Measurements from ENCODE around the gene SRPK2.
A peak's percentile ranks its signal among the peaks of the same experiment; 100 is the strongest.

Gene SRPK2

DNA sequence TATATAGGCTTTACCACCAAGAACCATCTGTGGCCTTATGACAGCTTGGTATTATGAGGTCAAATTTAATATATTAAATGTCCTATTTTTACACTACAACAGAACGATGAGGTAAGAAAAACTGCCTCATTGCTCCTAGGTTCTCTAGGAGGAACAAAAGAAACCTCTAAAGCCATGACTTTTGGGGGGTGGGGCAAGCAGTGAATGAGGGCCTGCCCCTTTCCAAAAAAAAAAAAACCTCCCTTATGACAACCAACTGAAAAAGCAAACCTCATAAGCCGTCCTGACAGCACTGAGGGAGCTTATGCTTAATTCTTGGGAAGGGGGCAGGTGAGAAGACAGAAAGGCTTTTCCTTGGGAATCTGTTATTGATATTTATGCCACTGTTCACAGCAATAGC is 258.1 kb downstream of the SRPK2 start:
- Histone ChIP-seq H3K9me3 (ENCODE audit: control insufficient read depth, insufficient read depth, low read depth, low read length) (no peaks in the 10 kb centered on the region), H3K4me1 (ENCODE audit: control insufficient read depth, insufficient read depth, low read length) (0 out of 2 replicates have a peak, but pooled peaks cover 3% of the 10 kb centered on the region), H3K4me3 (ENCODE audit: low read depth, low read length) (no peak overlapping the region), H3K27ac (ENCODE audit: extremely low read depth, low read depth, low read length) (no peak overlapping the region), H3K36me3 (ENCODE audit: control insufficient read depth in 2 of 2, insufficient read depth in 1 of 2, low read length in 2 of 2) (peaks cover 0 to 29% of the 10 kb centered on the region in 2 experiments; a peak in 1 of 3 replicates)
- TF ChIP-seq MZF1 (tag by site-specific recombination; IDR thresholded peaks at IDR 0.05; ENCODE audit: borderline replicate concordance), result no peak
- no peak for TF ChIP-seq ZNF37A (tag by site-specific recombination; IDR thresholded peaks at IDR 0.05)
- TF ChIP-seq, protein P1, sequence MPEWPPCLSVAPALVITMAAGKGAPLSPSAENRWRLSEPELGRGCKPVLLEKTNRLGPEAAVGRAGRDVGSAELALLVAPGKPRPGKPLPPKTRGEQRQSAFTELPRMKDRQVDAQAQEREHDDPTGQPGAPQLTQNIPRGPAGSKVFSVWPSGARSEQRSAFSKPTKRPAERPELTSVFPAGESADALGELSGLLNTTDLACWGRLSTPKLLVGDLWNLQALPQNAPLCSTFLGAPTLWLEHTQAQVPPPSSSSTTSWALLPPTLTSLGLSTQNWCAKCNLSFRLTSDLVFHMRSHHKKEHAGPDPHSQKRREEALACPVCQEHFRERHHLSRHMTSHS (tag by site-specific recombination; IDR thresholded peaks at IDR 0.05), result no peak
- TF ChIP-seq ZNF629 (tag by site-specific recombination; IDR thresholded peaks at IDR 0.05), result no peak
- TF ChIP-seq SP2 (tag by site-specific recombination; IDR thresholded peaks at IDR 0.05), result no peak
- no peak for TF ChIP-seq OSR2 (tag by site-specific recombination; IDR thresholded peaks at IDR 0.05)
- TF ChIP-seq ZNF768 (tag by site-specific recombination; IDR thresholded peaks at IDR 0.05), result no peak
- no peak for TF ChIP-seq ZNF621 (tag by site-specific recombination; IDR thresholded peaks at IDR 0.05)
- ChIA-PET CTCF (no interaction called here), POLR2A (no interaction called here)

DNA sequence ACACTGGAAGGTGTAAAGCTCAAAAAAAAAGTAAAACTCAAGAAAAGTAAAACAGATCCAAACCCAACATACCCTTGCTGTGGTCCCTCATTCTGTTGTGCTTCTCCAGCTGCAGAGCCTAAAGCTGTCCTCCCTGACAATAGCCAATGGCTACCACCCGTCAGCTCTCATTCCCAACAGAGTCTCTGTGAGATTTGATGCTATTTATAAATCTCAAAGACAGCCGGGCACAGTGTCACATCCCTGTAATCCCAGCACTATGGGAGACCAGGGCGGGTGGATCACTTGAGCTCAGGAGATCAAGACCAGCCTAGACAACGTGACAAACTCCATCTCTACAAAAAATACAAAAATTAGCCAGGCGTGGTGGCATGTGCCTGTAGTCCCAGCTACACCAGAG is 258.7 kb downstream of the SRPK2 start:
- TF ChIP-seq ZNF16 (tag by site-specific recombination; IDR thresholded peaks at IDR 0.05; ENCODE audit: low read depth) (no peak), ZNF624 (tag by site-specific recombination; IDR thresholded peaks at IDR 0.05) (no peak), ZNF660 (tag by site-specific recombination; IDR thresholded peaks at IDR 0.05) (no peak), ZFP3 (tag by site-specific recombination; IDR thresholded peaks at IDR 0.05; ENCODE audit: low read depth) (no peak), KLF1 (tag by site-specific recombination; IDR thresholded peaks at IDR 0.05) (no peak), ZNF169 (tag by site-specific recombination; IDR thresholded peaks at IDR 0.05) (no peak), SCRT1 (tag by site-specific recombination; IDR thresholded peaks at IDR 0.05; ENCODE audit: borderline replicate concordance) (no peak), ZFP69B (tag by site-specific recombination; IDR thresholded peaks at IDR 0.05) (no peak), ZNF837 (tag by site-specific recombination; IDR thresholded peaks at IDR 0.05) (no peak), SP2 (tag by site-specific recombination; IDR thresholded peaks at IDR 0.05) (no peak), ZFHX2 (tag by site-specific recombination; conservative IDR thresholded peaks at IDR 0.05) (no peak), ZNF560 (tag by site-specific recombination; IDR thresholded peaks at IDR 0.05; ENCODE audit: borderline replicate concordance) (no peak)
- TF ChIP-seq, protein P2, sequence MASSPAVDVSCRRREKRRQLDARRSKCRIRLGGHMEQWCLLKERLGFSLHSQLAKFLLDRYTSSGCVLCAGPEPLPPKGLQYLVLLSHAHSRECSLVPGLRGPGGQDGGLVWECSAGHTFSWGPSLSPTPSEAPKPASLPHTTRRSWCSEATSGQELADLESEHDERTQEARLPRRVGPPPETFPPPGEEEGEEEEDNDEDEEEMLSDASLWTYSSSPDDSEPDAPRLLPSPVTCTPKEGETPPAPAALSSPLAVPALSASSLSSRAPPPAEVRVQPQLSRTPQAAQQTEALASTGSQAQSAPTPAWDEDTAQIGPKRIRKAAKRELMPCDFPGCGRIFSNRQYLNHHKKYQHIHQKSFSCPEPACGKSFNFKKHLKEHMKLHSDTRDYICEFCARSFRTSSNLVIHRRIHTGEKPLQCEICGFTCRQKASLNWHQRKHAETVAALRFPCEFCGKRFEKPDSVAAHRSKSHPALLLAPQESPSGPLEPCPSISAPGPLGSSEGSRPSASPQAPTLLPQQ (tag by site-specific recombination; IDR thresholded peaks at IDR 0.05), result no peak
- Histone ChIP-seq H3K4me1 (ENCODE audit: control insufficient read depth, insufficient read depth, low read length) (0 out of 2 replicates have a peak, but pooled peaks cover under 1% of the 10 kb centered on the region), H3K36me3 (ENCODE audit: control insufficient read depth in 2 of 2, insufficient read depth in 1 of 2, low read length in 2 of 2) (peaks cover 0 to 31% of the 10 kb centered on the region in 2 experiments; a peak in 1 of 3 replicates), H3K9me3 (ENCODE audit: control insufficient read depth, insufficient read depth, low read depth, low read length) (no peaks in the 10 kb centered on the region), H3K4me3 (ENCODE audit: low read depth, low read length) (no peak overlapping the region), H3K27ac (ENCODE audit: extremely low read depth, low read depth, low read length) (no peak overlapping the region)
- ChIA-PET POLR2A (interaction anchor here (0.5 kb wide), 1 partner anchor 45 kb away, joined by 3 read pairs; no protein-coding TSS in a partner anchor), CTCF (no interaction called here)

DNA sequence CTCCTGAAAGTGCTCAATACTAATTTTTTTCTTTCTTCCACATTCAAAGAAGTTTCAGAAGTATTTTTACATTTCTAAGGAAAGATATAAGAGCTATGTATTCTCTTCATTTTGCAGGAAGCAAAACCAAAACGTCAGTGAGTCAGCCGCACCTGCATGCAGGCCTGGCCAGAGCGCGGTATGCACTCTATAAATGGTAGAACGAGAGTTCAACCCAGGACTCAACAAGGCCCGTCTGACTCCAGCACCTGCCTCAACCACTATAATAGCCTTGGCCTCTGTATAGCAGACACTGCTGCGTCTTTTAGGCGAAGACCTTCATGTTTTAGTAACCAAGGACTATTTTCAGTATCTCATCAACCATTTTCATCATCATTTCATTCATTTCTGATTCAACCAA is 261.5 kb downstream of the SRPK2 start:
- ChIA-PET CTCF (interaction anchor here (0.6 kb wide), 1 partner anchor 272 kb away, joined by 3 read pairs; no protein-coding TSS in a partner anchor), POLR2A (no interaction called here)
- Histone ChIP-seq H3K9me3 (ENCODE audit: control insufficient read depth, insufficient read depth, low read depth, low read length) (no peaks in the 10 kb centered on the region), H3K27ac (ENCODE audit: extremely low read depth, low read depth, low read length) (no peak overlapping the region), H3K36me3 (ENCODE audit: control insufficient read depth in 2 of 2, insufficient read depth in 1 of 2, low read length in 2 of 2) (peaks cover 0 to 22% of the 10 kb centered on the region in 2 experiments; a peak in 2 of 3 replicates), H3K4me3 (ENCODE audit: low read depth, low read length) (no peak overlapping the region), H3K4me1 (ENCODE audit: control insufficient read depth, insufficient read depth, low read length) (no peaks in the 10 kb centered on the region)
- 0 out of 2 replicates have a peak, but pooled peaks have one; percentile 15 for TF ChIP-seq ZNF600 (tag by site-specific recombination; IDR thresholded peaks at IDR 0.05)
- no peak for TF ChIP-seq KLF16 (tag by site-specific recombination; IDR thresholded peaks at IDR 0.05)

Data from HEK293 (cell line).